Measurements from ENCODE around the gene ZBTB8A. TPM values are rescaled to one million over a fixed set of nuclear protein-coding genes. Genes with fewer than 3 reads are reported as not detected.

Gene ZBTB8A
- total RNA-seq: 3.7 and 4.3 TPM in 2 replicates

GRCh38 chr1:32538887-32539583 is at the start of gene ZBTB8A:
TSS of gene ZBTB8A (plus strand) at chr1:32539427. CDS start at chr1:32592932, 53,505 bp downstream.

GRCh38 chr1:32650248-32650751 is 111.1 kb downstream of the ZBTB8A start, which contains the start of gene ZBTB8OS:
TSS of gene ZBTB8OS (minus strand) at chr1:32650550. CDS start at chr1:32650529, 21 bp downstream.

DNA sequence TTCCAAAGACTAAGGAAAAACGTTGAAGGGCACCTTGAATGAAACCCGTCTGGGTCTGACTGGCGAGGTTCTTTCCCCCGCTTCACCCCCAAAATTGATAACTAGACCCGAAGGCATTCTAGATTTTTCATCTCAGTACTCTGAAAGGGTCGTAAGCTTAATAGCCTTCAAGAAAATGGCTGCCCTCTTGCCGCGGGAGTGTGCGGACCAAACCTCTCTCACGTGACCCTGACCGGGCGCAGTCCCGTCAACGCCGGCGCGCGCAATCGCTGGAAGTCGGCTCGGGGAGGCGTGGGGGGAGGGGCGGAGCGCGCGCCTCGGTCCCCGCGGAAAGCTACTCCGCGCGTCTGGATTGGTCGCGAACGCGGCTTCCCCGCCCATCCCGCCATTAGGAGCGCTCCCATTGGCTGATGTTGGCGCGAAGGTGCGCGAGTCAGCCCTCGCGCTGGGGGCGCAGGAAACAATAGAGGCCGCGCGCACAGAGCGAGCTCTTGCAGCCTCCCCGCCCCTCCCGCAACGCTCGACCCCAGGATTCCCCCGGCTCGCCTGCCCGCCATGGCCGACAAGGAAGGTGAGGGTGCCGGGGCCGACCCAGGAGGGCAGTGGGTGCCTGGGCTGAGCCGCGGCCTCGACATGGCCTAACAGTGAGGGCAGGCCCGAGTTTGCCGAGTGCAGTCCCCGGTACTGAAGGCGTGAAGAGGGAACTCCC is 111.7 kb downstream of the ZBTB8A start, which contains the start of gene RBBP4:
Gene RBBP4 (plus strand): TSS at position 457 of the 709 bp plus-strand sequence. CDS start 99 bp downstream, at position 556.

Other genes starting within 250 kb of the ZBTB8A start
- gene HDAC1, start 247.3 kb upstream of the ZBTB8A start, total RNA-seq: 67.1 and 70.9 TPM in 2 replicates
- 268 and 400 TPM in 2 replicates for gene MARCKSL1, start 203.2 kb upstream of the ZBTB8A start, total RNA-seq
- 0.18 and 0.97 TPM in 2 replicates for gene FAM229A, start 176.9 kb upstream of the ZBTB8A start, total RNA-seq
- gene TSSK3, start 176.9 kb upstream of the ZBTB8A start, total RNA-seq: 0.32 TPM in 1 of 2 replicates, not detected in the other
- 65.9 and 67.7 TPM in 2 replicates for gene BSDC1, start 145.0 kb upstream of the ZBTB8A start, total RNA-seq
- under 0.01 and 0.16 TPM in 2 replicates for gene ZBTB8B, start 74.4 kb upstream of the ZBTB8A start, total RNA-seq
- 24.8 and 29.1 TPM in 2 replicates for gene ZBTB8OS, start 111.1 kb downstream of the ZBTB8A start, total RNA-seq
- gene RBBP4, start 111.8 kb downstream of the ZBTB8A start, total RNA-seq: 73.7 and 74.2 TPM in 2 replicates
- gene SYNC, start 163.3 kb downstream of the ZBTB8A start, total RNA-seq: 31.2 and 45.2 TPM in 2 replicates

Data from cardiac atrium fibroblast (primary cell).